AG08395 (cell line): ENCODE results near the gene EIF4H.
"Not testable (repeated sequence)": the region's sequence is repeated elsewhere in the genome, so short reads cannot be mapped to it uniquely, and the experiment has no call there.

ENCODE experiments used
- DNase-seq: peaks from one replicate; pipeline ENCODE4 v3.0.0; 2012; ENCODE audit warnings: mixed read lengths, low spot score

Gene EIF4H

GRCh38 chr7:74224907-74225306 is 50.8 kb downstream of the EIF4H start:
- not testable (repeated sequence) for DNase-seq

- DNase-seq: no peak
These were observed 51.2 kb downstream of the EIF4H start for GRCh38 chr7:74225400-74225799.

- DNase-seq: no peak
These were observed 52.5 kb downstream of the EIF4H start for GRCh38 chr7:74226633-74227032.

- no peak for DNase-seq
These were observed 55.1 kb downstream of the EIF4H start for GRCh38 chr7:74228951-74229900.

- DNase-seq: no peak
These were observed 56.5 kb downstream of the EIF4H start for GRCh38 chr7:74230446-74231231.

GRCh38 chr7:74231232-74231590 is 57.1 kb downstream of the EIF4H start:
- no peak for DNase-seq

GRCh38 chr7:74233655-74234285 is 59.6 kb downstream of the EIF4H start:
- DNase-seq: peak; percentile 18

- no peak for DNase-seq
These were observed 61.5 kb downstream of the EIF4H start for GRCh38 chr7:74235518-74236268.

GRCh38 chr7:74236284-74236683 is 62.1 kb downstream of the EIF4H start:
- no peak for DNase-seq

- no peak for DNase-seq
These were observed 66.3 kb downstream of the EIF4H start for GRCh38 chr7:74240482-74240881.

GRCh38 chr7:74242122-74242443 is 67.9 kb downstream of the EIF4H start:
- no peak for DNase-seq

- no peak for DNase-seq
These were observed 72.3 kb downstream of the EIF4H start for GRCh38 chr7:74246497-74246896.
